Heart left ventricle (tissue), 13 donors: ENCODE measurements around the gene TMOD4.

Experiments used
- CTCF ChIP-seq, 12 donors: fragments of 200-600 bp; sonication (generic) in 4 of 12; IDR thresholded peaks; one replicate each; pipeline versions ENCODE4 v1.5.0 to v1.8.0; 2018 to 2022; ENCODE audit warnings: antibody characterized with exemption in 12 of 12, mild to moderate bottlenecking in 5 of 12
- POLR2A ChIP-seq, 2 donors: fragments of 450-650 bp; IDR thresholded peaks; one replicate each; pipeline ENCODE4 v1.6.1; 2017; ENCODE audit warnings: antibody characterized with exemption in 2 of 2, mild to moderate bottlenecking in 2 of 2, moderate library complexity in 2 of 2
- donor health status: ischemic (EF 13 %, LVEDD 7.1; RV severe dilation, severe dysfunction).
- donor health status: DM: no; HTN: yes; CAD: no.
- donor health status: DM: no; HTN: no; CAD: no.
- donor health status: ischemic (EF 25% LVEDD 6.9; RV normal size, moderate dysfunction).
- donor health status: ischemic (EF 25% LVEDD 5.7; RV mildly dilated, moderate dysfunction).
- donor health status: ischemic (EF 35%, LVEDD 5.7; RV mildly dilated, moderate dysfunction).
- donor health status: nonischemic (EF 11% LVEDD 7.7; RV severe dilation, severe dysfunction).
- donor health status: DM: yes; HTN: yes; CAD: no.
- donor health status: PGD.
- donor health status: ischemic (EF 29% LVEDD 5.4; RV normal size, mild dysfunction).
- donor health status: nonischemic (EF 23%, LVEDD 6.1; RV moderate dilation, normal function).

DNA sequence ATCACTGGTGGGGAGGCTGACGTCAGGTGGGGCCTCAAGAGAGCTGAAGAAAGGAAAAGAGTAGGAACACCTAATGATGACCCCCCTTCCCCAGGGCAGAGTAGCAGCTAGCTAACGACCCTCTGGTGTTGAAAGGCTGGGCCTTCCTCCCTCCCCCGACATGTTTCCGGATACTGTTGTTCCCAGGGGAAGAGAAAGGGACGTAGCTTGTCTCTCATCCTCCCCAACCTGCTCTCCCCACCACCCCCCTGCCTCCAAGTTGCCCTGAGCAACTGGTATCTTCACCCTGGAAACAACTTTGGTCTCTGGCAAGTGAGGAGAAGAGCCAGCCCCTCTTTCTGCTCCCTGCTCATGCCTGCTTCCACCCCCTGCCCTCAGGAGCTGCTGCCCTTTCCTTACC lies 31.8 kb downstream of the TMOD4 start:
- TF ChIP-seq CTCF (IDR thresholded peaks at IDR 0.05) (no peak), POLR2A (IDR thresholded peaks at IDR 0.05) (no peak)
